COLO829 (cell line): ENCODE measurements around the gene MACROD1.
A peak's percentile ranks its signal among the peaks of the same experiment; 100 is the strongest.
"Not testable (repeated sequence)": the region's sequence is repeated elsewhere in the genome, so short reads cannot be mapped to it uniquely, and the experiment has no call there.

Experiments used
- DNase-seq: peaks from one replicate; pipeline ENCODE4 v3.0.0; 2012; ENCODE audit warnings: low spot score

MACROD1 gene

GRCh38 chr11:64185693-64186491 is 20.0 kb upstream of the MACROD1 start, which contains the start of gene STIP1:
STIP1 (plus strand) TSS chr11:64186171; CDS start chr11:64186262, 91 bp downstream.
- DNase-seq: peak; percentile 99

GRCh38 chr11:64185175-64185692 is 19.3 kb upstream of the MACROD1 start:
- DNase-seq: no peak

GRCh38 chr11:64183890-64184289 is 18.0 kb upstream of the MACROD1 start:
- DNase-seq: no peak

- DNase-seq: peak; percentile 70
Observed at GRCh38 chr11:64181506-64182411, 15.8 kb upstream of the MACROD1 start.

DNA sequence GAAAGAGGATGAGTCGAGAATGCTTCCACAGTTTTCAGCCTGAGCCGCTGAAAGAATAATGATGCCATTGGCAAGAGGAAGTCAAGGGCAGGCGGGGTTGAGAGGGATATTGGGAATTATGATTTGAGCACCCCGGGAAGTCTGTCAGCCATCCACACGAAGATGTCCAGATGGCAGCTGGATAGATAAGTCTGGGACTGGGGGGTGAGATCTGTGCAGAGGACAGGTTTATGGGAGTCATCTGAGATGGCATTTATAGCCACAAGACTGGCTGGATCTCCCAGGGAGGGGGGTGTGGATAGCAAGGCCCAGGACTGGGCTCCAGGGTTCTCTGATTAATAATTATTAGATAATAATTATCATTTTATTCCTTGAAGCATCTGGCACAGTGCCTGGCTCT is 15.0 kb upstream of the MACROD1 start:
- DNase-seq: no peak

GRCh38 chr11:64178951-64179639 is 13.2 kb upstream of the MACROD1 start:
- DNase-seq: no peak

GRCh38 chr11:64178203-64178602 is 12.3 kb upstream of the MACROD1 start:
- no peak for DNase-seq

GRCh38 chr11:64176751-64177150 is 10.8 kb upstream of the MACROD1 start:
- DNase-seq: no peak

- DNase-seq: no peak
Observed at GRCh38 chr11:64173616-64174355, 7.9 kb upstream of the MACROD1 start.

DNA sequence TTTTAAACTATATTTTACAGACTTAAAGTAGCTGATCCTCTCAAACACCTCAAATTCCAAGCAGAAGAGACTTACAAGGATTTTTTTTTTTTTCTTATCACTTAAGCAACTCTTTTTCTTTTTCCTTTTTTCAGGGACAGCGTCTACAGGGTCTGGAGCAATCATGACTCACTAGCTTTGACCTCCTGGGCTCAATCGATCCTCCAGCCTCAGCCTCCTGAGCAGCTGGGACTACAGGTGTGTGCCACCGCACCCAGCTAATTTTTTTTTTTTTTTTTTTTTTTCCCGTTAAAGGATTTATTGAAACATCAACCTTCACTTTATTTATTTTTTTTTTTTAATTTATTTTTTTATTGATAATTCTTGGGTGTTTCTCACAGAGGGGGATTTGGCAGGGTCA is 4.5 kb upstream of the MACROD1 start:
- DNase-seq: no peak

DNA sequence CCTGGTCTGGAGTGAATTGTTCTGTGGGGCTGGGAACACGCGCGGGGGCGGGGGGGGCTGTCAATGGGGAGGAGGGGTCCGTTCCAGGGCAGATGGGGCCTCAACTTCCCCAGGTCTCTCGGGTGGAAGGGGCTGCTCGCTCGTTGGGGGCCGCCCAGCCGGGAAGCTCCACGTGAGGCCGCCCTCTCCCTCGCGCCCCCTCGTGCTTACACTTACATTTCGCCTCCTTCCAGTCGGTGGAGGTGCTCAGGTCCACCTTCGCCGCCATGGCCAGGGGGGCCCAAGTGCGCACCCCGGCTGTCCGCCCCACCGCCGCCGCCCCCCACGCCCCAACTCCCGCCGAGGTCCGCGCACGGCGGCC is 452 bp downstream of the MACROD1 start:
- no peak for DNase-seq

- DNase-seq: no peak
Observed at GRCh38 chr11:64164392-64165312, 1.3 kb downstream of the MACROD1 start.

DNA sequence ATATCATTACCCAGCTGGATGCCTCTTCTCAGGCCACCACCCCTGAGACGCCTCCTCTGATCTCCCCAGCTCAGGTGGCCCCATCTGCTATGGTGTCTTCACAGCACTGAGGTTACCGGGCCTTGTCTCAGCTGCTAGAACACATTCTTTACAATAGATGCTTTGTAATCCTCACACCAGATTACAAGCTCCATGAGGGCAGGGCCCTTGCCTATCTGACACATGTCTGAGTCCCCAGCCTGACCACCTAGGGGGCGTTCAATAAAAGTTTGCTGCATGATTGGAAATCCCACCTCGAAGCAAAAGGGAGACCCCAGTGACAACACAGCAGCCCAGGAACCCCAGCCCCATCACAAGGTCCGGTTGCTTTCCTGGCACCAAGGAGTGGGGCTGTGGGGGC is 2.0 kb downstream of the MACROD1 start:
- no peak for DNase-seq

DNA sequence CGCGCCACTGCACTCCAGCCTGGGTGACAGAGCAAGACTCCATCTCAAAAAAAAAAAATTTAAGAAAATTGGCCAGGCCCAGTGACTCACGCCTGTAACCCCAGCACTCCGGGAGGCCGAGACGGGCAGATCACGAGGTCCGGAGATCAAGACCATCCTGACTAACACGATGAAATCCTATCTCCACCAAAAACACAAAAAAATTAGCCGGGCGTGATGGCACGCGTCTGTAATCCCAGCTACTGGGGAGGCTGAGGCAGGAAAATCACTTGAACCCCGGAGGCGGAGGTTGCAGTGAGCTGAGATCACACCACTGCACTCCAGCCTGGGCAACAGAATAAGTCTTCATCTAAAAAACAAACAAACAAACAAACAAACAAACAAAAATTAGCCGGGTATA is 3.1 kb downstream of the MACROD1 start:
- not testable (repeated sequence) for DNase-seq

DNA sequence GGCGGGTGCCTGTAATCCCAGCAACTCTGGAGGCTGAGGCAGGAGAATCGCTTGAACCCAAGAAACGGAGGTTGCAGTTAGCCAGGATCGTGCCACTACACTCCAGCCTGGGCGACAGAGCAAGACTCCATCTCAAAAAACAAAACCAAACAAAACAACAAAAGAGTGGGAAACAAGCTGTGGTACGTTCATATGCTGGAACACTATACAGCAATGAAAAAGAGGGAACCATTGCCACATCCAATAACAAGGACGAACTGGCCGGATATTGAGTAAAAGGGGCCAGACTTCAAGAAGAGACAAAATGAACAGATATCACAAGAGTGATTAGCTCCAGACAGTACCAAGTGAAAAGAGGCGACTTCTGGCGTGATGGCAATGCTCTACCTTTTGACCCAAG is 4.9 kb downstream of the MACROD1 start:
- DNase-seq: no peak

DNA sequence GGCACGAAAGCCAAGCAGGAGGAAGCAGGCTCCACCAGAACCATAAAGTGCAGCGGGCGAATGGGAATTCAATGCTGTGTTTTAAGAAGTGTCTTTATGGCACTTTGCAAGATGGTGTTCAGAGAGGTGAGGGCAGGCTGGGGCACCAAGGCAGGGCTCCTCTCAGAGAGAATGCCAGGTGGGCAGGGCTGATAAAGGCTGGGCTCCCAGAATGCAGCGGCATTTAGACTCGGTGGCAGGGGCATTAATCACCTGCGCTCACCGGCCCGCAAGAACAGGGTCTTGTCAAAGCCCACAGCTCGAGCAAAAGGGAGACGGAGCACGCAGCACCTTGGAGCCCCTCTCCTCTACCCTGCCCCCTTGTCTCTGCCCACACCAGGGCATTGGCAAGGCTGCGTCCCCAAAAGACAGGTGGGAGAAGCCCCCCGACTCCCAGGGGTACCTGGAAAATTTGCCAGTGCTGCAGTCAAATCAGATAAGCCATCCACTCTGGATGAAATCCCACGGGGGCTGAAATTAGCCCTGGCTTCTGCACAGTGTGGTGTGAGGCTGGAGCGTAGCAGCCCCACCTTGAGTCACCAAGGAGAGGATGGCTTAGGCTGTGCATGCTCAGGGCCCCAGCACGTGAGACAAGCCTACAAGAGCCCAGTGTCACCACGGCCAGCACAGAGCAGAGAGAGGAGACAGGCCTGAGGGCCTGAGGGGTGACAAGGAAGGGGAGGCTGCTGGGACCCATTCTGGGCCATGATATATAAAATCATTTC is 8.1 kb downstream of the MACROD1 start:
- DNase-seq: no peak

GRCh38 chr11:64156235-64157011 is 9.5 kb downstream of the MACROD1 start:
- no peak for DNase-seq

- no peak for DNase-seq
Observed at GRCh38 chr11:64153812-64154211, 12.1 kb downstream of the MACROD1 start.
